HG02571 (cell line): ENCODE data around the gene DCLRE1C.
"Not testable (repeated sequence)": the region's sequence is repeated elsewhere in the genome, so short reads cannot be mapped to it uniquely, and the experiment has no call there.

Source experiments
- ATAC-seq: cut with Tn5 transposase; IDR thresholded peaks from one replicate; pipeline ENCODE4 v1.9.1; 2021; ENCODE audit warnings: mild to moderate bottlenecking, moderate library complexity; ENCODE audit not compliant: unreplicated experiment

Gene DCLRE1C

GRCh38 chr10:14891151-14891550 is 62.7 kb downstream of the DCLRE1C start:
- ATAC-seq, result no peak

- ATAC-seq, result no peak
Observed at GRCh38 chr10:14889318-14889717, 64.6 kb downstream of the DCLRE1C start.

GRCh38 chr10:14884082-14884481 is 69.8 kb downstream of the DCLRE1C start:
- no peak for ATAC-seq

- no peak for ATAC-seq
Observed at GRCh38 chr10:14880229-14880628, 73.7 kb downstream of the DCLRE1C start.

- no peak for ATAC-seq
Observed at GRCh38 chr10:14879928-14880193, 74.0 kb downstream of the DCLRE1C start.

- ATAC-seq, result no peak
Observed at GRCh38 chr10:14879124-14879927, 74.6 kb downstream of the DCLRE1C start.

- peak; percentile 91 for ATAC-seq
Observed at GRCh38 chr10:14878266-14879123, 75.4 kb downstream of the DCLRE1C start, which contains the start of gene SUV39H2. SUV39H2 (plus strand) TSS chr10:14878866; CDS start chr10:14878889, 23 bp downstream.

GRCh38 chr10:14876764-14877163 is 77.1 kb downstream of the DCLRE1C start:
- ATAC-seq, result no peak

- no peak for ATAC-seq
Observed at GRCh38 chr10:14875941-14876340, 78.0 kb downstream of the DCLRE1C start.

GRCh38 chr10:14873090-14873760 is 80.7 kb downstream of the DCLRE1C start:
- ATAC-seq, result no peak

GRCh38 chr10:14864871-14865270 is 89.0 kb downstream of the DCLRE1C start:
- not testable (repeated sequence) for ATAC-seq

- not testable (repeated sequence) for ATAC-seq
Observed at GRCh38 chr10:14864466-14864865, 89.4 kb downstream of the DCLRE1C start.

- no peak for ATAC-seq
Observed at GRCh38 chr10:14860791-14861190, 93.1 kb downstream of the DCLRE1C start.

GRCh38 chr10:14859775-14860174 is 94.1 kb downstream of the DCLRE1C start:
- ATAC-seq, result no peak

- ATAC-seq, result no peak
Observed at GRCh38 chr10:14859043-14859442, 94.9 kb downstream of the DCLRE1C start.

- ATAC-seq, result no peak
Observed at GRCh38 chr10:14858338-14858960, 95.4 kb downstream of the DCLRE1C start.

GRCh38 chr10:14855453-14855852 is 98.4 kb downstream of the DCLRE1C start:
- no peak for ATAC-seq

GRCh38 chr10:14852236-14852635 is 101.7 kb downstream of the DCLRE1C start:
- ATAC-seq, result no peak
